AG08396 (cell line): Measurements from ENCODE around the gene SERPINH1.
"Not testable (repeated sequence)": the region's sequence is repeated elsewhere in the genome, so short reads cannot be mapped to it uniquely, and the experiment has no call there.

Source experiments
- DNase-seq: peaks from one replicate; pipeline ENCODE4 v3.0.0; 2012; ENCODE audit warnings: low spot score, mixed read lengths

The SERPINH1 gene

DNA sequence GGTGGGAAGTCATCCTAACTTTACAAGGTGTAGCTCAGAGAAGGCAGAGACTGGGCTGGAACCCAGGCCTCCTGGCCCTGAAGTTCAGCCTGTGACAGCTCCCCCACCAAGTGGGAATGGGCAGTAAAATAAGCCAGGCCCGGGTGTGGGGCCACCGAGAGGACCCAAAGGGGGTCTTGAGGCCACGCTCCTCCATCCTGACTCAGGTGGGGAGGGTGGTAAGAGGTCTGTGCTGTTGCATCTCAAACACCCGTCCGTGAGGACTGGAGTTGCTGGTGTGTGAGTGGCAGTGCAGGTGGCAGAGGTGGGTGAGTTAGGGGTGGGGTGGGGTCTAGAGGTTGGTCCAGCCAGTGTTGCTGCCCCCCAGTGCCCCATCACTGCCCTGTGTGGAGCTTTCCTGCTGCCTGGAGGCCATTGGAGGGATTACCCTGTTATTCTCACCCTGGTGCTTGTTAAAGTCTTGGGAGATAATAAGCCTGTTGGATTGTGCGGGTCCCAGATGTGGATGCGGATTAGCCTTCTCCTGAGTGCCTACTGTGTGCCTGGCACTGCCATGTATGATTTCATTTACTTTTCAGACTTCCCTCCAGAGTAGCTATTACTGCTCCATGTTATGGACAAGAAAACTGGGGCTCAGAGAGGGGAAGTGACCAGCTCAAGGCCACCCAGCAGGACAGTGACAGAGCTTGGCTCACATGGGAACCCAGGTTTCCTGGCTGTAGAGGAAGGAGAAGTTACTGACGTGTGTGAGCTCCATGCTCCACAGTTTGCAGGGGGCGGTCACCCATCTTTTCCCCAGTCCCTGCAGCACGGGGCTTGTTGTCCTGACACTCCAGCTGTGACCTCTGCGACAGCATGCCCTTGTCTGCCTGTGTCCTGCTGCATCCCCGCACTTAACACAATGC is 12.9 kb downstream of the SERPINH1 start:
- no peak for DNase-seq

DNA sequence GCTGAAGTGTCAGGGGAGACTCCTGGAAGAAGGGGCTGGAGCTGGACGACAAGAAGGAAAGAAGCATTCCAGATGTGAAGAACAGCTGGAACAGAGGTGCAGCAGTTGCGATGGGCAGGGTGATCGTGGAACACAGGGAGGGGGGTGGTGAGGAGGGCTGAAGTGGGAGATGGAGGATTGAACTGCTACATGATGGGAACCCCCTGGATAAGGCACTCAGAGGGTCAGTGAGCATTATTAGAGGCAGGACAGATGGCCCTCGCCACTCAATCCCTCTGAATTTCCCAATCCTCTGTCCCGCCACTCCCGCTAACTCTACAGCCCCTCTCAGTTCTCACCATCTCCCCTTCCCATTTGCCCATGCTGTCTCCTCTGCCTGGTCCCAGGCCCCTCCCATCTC is 14.0 kb downstream of the SERPINH1 start:
- no peak for DNase-seq

DNA sequence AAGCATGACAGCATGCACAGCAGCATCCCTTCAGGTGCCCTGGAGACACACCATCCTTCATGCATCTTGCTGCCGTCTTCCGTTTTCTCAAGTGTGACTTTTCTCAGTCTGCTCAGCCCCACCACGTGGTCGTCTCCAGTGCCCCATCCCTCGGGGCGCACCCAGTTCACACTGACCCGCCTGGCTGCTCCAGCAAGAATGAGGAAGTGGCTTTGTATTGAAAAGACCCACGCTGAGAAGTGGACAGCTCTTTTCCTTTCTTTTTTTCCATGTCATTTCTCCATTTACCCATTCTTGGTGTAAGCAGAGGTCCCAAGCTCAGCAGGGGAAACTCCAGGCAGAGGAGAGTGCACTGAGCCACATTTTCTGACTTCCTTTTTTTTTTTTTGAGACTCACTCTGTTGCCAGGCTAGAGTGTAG is 14.5 kb downstream of the SERPINH1 start:
- peak; percentile 61 for DNase-seq

DNA sequence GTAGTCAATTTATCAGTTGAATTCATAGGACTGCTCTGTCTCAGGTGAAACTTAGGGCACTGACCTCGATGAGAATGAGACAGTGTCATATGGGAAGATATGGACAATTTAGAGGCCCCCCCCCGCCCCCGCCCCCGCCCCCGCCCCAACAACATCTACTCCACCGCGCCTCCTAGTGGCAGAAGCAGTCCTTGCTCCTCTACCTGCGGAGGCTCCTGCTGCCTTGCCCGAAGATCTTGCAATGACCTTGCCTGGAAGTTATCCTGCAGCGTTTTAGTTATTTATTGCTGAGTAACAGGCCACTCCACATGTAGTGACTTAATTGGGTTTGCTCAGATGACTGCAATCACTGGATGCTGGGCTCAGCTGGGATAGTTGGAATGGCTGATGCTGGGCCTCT is 15.2 kb downstream of the SERPINH1 start:
- DNase-seq, result peak; percentile 69

DNA sequence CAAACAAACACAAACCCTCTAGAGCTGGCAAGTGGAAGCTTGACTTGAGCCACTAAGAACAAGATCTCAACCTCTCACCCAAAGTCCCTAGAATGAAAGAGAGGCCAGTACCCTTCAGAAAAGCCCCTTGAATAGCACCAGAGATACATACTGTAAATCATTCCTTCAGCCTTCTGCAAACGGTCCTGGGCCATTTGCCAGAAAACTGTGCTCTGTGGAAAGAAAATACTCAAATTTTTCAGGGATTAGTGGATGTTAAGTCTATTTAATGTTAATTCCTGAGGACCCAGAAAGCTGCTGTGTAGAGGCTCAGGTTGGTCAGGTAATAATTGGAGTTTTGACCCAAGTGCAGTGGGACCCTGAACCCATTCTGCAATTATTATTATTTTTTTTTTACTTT is 16.9 kb downstream of the SERPINH1 start:
- no peak for DNase-seq

DNA sequence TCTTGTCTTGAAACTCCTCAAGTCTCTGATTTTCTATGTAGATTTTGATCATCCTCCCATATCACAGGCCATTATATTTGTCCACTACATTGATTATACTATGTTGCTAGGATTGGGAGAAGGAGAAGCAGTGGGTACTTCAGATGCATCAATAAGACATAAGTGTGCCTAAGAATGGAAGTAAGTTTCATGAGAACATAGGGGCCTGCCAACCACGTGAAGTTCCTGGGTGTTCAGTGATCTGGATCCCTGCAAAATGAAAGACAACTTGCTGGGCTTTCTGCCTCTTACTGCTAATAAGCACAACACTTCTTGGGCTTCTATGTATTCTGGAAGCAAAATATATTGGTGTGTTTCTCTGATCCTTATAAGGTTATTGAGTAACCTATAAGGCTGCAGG is 17.8 kb downstream of the SERPINH1 start:
- DNase-seq, result no peak

DNA sequence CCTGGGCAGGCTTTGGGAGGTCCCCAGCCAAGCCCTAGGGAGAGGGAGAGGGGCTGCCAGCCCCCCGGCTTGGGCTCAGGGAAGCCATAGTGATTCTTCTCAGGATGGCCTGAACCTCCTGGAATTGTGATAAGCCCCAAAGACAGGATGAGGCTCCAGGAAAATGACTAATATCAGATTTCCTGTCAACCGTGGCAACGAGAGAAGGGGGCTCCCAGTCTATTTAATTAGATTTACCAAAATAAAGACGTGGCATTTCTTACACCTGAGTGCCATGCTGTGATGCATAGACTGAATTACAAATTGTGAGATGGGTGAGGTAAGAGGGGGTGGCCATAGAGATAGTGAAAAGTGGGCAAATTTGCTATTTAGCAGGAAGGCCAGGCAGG is 20.4 kb downstream of the SERPINH1 start:
- no peak for DNase-seq

DNA sequence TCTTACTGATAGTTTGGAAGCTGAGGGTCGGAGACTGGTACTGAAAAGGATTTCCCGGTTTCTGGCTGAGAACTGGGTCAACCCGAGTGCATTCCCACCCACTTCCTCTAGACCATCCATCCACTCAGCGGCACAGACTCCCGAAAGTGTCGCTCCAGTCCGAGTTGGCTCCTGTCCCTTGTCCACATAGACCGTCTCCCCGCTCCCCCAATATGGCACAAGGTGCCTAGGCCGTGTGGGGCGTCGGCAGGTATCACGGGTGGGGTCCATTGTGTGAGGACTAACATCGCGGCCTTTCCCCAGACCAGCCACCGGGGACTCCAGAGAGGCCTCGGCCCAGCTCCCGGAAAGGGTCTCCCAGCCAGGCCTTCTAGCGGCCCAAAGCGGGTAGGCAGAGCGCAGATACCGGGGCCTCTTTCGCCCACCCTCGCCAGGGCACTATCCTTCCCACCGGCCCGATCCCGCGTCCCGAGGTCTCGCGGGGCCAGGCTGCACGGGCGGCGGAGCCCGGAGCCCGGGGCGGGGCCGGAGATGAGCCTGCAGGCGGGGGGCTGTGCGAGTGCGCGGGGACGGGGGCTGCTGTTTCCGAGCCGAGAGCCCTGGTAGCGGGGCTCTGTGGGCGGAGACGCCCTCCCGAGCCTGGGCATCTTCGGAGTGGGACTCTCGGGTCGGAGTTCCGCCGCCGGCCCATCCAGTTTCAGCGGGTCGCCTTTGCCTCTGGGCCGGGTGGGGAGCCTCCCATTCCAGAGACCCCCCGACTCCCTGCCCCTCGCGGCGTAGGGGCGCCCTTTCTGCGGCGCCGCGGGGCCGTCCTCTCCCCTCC is 21.1 kb downstream of the SERPINH1 start:
- DNase-seq, result peak; percentile 87

DNA sequence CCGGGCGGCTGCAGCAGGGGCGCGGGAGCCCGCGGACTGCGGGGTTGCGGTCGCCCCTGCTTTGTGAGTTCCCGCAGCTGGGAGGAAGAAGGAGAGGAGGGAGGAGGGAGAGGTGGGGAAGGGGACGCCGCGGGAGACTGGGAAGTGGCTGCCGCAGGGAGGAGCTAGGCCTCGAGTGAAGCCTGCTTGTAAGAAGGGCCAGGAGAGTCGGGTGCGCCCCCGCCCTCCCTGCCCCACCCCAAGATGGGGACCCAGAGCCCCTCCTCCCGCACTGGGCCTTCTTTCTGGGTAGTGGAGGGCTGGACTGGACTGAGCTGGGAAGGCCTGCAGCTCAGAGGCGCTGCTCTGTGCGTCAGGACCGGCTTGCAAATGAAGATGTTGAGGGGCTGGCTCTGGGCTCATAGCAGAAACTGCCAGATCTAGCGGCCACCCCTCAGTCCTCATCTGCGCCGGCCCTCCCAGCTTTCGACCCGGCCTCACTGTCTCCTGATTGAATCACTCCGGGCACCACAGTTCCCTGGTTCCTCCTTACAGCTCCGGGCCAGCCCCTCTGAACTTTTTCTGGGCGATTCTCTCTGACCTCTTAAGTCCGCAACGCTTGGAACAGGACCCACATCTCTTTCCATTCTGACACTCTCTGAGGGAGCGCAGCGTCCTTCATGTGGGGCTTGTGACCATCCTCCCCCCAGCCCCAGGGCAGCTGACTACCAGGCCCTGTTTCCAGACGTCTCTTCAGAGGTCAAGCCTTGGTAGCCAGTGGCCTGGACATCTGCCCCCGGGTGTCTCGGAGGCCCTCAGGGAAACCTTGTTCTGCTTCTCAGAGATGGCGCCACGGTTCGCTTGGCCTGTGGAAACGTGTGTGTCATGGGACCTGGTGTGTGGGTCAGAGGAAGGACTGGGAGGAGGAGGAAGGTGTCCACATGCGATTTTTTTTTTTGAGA is 21.9 kb downstream of the SERPINH1 start:
- peak; percentile 73 for DNase-seq

DNA sequence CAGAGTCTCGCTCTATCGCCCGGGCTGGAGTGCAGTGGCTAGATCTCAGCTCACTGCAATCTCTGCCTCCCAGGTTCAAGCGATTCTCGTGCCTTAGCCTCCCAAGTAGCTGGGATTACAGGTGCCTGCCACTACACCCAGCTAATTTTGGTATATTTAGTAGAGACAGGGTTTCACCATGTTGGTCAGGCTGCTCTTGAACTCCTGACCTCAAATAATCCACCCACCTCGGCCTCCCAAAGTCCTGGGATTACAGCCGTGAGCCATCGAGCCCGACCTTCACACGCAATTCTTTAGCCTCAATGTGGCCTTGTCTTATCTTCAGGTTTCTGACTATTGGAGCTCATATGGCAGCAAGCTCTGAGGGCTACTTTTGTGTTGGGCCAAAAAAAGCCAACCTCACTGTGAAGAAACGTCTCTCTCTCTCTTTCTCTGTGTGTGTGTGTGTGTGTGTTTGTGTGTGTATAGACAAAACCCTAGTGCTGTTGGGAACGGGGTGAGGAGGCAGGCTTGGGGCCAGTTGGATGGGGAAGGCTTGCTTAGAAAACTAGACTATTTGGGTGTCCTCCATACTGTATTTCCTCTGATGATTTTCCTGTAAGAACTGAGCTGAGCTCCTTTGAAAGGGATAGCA is 22.7 kb downstream of the SERPINH1 start:
- not testable (repeated sequence) for DNase-seq

DNA sequence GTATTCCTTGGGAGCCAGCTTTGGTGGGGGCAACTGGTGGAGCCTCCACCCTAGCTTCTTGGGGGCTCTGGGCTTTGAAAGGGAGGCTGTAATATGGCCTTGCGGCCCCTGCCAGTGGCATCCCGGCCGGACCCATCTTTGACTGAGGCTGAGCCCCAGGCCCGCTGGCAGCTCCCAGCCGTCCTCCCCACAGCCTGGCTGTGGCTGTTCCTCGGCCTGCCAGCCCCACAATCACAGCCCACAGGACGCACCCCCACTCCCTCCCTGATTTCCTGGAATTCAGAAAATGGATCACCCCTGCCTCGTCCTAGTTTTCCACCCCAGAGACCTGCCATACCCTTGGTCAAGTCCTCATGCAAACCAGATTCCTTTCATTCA is 23.2 kb downstream of the SERPINH1 start:
- no peak for DNase-seq

DNA sequence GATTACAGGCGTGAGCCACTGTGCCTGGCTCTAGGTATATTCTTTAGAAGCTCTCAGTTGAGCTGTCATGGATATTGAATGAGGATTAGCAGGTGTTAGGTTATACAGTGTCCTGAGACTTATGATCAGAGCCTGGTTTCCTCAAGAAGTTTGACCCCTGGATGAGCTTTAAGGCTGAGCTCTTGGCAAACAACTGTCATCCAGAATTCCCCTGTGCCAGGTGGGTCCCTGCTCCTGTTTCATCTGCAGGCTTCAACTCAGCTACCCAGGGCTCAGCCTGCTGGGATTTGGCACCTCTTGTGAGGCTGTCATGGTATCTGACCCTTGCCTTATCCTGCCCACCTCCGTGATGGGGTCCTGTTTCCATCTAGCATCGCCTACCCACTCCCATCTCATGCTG is 24.3 kb downstream of the SERPINH1 start:
- DNase-seq, result no peak

DNA sequence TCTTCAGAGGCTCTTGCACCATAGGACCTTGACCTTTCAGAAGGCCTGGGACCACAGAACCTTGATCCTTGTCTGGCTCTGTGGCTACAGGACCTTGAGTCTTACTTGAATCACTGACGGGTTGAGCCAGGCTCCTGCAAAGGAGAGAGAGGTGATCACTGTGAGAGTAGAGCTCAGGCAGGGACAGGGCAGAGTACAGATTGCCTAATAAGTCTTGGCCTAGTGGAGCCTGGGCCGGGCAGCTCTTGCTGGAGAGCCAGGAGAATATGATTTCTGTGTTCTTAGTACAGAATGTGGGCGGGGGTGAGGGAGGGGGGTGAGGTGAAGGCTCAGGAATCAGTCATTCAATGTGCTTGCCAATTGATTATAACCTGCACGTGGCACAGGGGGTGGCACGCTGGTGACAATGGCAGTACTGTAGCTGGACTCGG is 26.0 kb downstream of the SERPINH1 start:
- no peak for DNase-seq

DNA sequence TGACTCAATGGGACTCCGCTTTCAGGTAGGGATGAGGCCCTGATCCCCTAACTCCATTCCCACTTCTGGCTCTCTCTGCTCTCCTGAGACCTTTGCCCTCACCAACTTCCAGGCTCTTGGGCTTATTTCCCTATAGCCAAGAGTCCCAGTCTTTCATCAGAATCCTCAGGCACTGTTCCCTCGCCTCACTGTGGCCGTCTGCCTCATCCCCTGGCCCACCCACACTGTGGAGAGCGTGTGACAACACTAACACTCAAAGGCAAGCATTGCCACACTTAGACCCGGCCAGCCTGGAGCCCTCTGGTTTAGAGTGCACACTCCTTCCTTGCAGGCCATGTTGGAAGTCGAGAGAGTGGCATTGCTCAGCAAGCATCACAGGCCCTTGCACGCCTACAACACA is 27.0 kb downstream of the SERPINH1 start:
- DNase-seq, result no peak

DNA sequence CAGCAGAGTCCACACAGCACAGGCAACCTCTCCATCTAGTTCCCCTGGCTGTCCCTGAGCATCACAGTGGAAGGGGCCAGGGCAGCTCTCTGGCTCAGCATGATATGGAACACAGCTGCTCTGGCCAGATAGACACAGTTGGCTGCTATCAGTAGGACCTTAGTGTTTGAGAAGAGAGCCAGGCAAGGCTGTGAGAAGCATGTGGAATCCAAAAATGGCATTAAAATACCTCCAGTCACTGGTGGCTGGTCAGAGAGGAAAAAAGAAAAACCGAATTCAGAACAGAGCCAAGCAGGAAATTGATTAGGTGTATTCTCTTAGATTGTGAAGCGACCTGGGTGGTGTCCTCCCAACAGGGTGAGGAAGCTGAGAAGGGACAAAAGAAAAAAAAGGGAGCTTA is 27.9 kb downstream of the SERPINH1 start:
- no peak for DNase-seq

DNA sequence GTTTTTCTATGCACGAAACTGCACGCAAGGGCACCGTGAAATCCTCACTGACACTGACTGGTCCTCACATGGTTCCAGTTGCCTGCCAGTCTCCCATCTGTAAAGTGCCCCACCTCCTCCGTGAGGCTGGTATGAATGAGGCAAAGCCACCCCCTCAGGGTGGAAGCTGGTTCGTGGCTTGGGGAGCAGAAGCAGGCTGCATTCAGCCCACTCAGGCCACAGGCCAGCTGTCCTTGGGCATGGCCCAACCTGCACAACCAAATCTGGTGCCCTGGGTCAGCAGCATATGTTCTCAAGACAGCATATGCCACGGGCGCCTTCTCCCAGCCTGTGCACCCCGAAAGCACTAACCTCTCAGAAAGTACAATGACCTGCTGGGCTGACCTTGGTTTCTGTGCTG is 29.3 kb downstream of the SERPINH1 start:
- DNase-seq, result no peak

DNA sequence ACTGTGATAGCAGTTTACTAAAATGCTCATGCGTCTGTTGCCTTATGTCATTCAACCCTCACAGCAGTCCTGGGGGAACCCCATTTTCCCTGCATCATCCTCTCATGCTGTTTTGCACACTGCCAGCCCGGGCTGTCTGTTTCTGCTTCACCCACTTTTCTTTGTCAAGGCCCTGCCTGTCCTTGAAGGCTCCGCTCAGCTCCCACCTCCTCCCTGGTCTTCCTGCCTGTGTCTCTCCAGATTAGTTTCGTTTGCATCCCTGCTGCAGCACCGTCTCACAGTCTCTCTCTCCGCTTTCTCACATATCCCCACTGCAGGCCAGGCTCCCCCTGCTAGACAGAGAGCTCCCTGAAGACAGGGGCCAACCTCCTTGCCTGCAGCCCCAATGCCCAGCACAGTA is 29.9 kb downstream of the SERPINH1 start:
- DNase-seq, result no peak

DNA sequence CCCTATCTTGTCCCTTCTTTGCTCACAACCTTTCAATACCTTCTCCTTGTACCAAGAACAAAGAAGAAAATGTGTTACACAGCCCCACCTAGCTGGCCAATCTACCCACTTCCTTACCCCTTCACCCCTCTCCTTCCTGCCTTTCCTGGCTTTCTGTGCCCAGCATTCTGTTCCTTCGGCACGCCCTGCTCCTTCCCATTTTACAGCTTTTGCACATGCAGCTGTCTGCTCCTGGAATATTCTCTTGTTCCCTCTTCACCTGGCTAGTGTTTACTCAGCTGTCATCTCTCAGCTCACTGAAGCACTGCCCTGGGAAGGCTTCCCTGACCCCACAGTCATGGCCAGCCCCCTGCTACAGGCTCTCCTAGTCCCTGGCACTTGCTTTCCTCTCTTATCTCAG is 30.7 kb downstream of the SERPINH1 start:
- no peak for DNase-seq

DNA sequence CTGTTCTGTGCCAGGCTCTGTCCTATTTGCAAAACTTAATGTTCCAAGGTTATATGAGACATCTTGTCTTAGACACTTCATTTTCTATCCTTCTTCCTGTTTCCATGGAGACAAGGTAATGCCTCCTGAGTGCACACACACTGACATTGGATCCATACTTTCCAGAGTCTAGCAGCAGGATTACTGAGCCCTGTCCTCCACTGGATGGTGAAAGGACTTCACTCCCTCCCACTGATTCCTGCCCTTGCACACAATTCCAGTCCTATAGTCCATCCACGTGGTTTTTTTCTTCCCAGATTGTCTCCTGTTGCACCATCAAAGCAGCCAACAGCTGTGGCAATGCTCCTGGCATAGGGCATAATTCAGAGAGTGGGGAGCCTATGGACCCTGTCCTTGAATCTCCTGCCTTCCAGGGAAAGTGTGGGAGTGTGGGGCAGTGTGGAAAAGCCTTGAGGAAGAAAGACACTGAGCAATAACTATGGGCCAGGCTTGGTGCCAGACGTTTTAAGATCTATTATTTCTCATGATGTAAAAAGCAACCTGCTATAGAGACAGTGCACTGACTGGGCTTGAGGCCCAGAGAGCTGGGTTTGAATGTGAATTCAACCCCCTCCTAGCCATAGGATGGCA is 31.3 kb downstream of the SERPINH1 start:
- DNase-seq, result no peak

DNA sequence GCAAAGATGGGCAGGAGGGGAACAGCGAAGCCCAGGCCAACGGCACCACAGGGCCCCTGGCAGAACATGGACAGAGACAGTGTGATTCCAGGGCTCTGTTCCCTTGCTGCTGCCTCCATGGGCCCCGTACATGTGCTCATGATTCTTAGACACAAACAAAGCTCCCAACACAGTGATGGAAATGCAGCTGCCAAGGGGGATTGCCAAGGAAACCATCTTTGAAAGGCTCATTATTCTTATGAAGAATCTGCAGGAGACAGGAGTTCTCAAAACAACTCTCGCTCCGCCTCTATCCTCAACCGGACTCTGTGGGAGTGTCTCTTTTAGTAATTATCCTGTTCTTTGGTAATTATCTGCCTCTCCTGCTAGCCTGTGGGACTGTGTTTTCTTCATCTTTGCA is 32.2 kb downstream of the SERPINH1 start:
- DNase-seq, result no peak

DNA sequence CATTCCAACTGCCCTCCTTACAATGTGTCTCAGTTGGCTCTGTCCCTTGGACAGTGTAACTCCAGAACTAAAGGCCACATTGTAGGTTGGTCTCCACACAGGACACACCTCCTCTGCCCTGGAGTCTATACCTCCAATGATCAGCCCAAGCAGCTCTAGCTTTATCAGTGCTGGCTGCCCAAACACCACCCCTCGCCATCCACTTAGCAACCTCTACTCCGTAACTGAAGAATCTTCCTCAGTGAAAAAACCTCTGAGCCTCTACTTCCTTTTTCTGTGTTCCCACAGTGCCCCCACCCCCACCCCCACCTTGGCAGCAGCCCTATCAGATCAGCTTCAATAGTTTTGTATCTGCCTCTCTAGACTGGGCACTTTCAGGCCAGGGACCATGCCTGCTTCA is 33.4 kb downstream of the SERPINH1 start:
- no peak for DNase-seq
